Left renal cortex interstitium (tissue), 4 donors: Measurements from ENCODE around the gene DYNLRB1. TPM values are rescaled to one million over a fixed set of nuclear protein-coding genes. Genes with fewer than 3 reads are reported as not detected.

Experiments used
- DNase-seq, 4 donors: peaks; one replicate each; pipeline ENCODE4 v3.0.0-alpha.2; 2013; ENCODE audit warnings: low read depth in 4 of 4, low spot score in 2 of 4, missing footprints in 1 of 4
- polyA plus RNA-seq, 4 donors: library from polyadenylated mRNA; unstranded; fragments of 120-200 nt; gene quantifications; one replicate each; pipeline ENCODE4 v1.2.1, GENCODE V29; 2013; ENCODE audit not compliant: insufficient read length in 4 of 4

The DYNLRB1 gene
- polyA plus RNA-seq, 4 donors = 184 to 213 (median 198) TPM

GRCh38 chr20:34532320-34532719 is 16.1 kb downstream of the DYNLRB1 start:
- DNase-seq = no peak

DNA sequence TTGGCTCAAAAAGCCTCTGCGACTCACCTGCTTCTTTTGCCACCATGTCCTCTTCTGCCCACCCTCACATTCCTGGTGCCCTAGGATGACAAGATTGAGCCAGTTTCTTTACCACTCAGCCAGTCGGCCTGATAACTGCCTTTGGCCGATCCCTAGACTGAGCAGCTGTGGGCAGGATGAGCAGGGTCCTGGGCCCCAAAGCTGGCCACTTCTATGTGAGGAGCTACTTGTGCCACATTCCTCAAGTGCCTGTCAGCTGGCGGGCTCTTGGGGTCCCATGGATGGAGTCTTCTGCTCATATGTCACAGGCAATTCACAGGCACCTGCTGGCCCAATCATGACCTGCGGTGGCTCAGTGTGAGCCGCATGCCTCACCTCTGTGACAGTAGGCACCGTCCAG is 16.5 kb downstream of the DYNLRB1 start:
- no peak for DNase-seq

DNA sequence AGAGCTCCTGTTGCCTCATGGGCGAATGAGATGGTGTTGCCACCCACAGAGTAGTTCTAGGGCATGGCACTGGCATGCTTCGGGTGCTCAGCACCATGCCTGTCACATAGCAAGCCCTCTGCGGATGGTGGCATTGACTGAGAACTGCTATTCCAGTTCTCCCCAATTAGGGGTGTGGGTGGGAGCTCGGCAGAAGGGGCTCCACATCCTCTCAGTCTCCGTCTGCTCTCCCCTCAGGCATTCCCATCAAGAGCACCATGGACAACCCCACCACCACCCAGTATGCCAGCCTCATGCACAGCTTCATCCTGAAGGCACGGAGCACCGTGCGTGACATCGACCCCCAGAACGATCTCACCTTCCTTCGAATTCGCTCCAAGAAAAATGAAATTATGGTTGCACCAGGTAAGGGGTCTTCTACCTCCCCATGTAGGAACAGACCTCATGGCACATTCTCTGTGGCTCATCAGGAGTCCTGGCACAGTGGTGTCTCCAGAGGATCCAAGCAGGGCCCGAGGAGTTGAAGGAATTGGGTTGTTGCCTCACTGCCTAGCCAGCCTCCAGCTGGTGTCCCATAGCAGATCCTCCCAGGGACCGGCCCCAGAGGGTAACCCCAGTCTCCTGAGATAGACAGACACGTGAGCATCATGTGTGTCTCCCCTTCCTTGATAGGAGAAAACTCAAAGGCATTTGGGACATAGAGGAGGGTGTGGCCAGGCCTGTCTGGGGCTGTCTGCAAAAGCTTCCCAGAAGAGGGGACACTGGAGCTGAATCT is 18.4 kb downstream of the DYNLRB1 start:
- DNase-seq = no peak

- no peak for DNase-seq
These were observed 19.1 kb downstream of the DYNLRB1 start for GRCh38 chr20:34535301-34535840.

DNA sequence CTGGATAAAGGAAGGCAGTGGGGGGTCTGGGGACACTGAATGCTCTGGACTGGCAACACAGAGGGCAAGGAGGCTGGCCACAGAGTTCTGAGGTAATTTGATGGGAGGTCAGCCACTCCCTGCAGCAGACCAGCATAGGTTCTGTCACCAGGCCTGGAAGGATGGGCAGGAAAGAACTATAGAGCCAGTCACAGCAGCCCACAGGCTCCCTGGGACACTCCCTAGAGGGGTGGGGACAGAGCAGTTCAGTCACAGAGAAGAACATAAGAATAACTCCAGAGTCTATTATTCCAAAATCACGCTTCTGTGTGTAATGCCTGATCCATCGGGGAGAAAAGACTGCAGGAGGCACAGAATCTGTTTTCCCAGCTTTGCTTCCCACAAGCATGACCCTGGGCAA is 19.6 kb downstream of the DYNLRB1 start:
- DNase-seq = no peak

- DNase-seq = no peak
These were observed 20.7 kb downstream of the DYNLRB1 start for GRCh38 chr20:34536798-34537394.

DNA sequence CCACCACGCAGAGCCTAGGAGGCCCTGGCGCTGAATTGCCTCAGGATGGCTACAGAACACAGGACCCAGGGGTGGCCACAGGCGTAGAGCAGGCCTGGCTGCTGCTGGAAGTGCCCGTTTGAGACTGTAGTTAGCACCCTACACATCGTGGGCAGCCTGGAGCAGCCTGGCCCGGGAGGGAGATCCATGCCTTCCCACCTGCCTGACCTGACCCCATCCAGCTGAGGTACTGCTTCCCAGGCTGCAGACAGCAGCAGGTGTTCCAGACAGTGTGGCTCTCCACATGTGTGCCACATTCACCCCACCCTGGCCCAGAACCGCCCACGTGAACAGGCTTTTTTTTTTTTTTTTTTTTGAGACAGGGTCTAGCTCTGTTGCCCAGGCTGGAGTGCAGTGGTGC is 21.4 kb downstream of the DYNLRB1 start:
- DNase-seq = no peak

- no peak for DNase-seq
These were observed 22.5 kb downstream of the DYNLRB1 start for GRCh38 chr20:34538671-34539123.

DNA sequence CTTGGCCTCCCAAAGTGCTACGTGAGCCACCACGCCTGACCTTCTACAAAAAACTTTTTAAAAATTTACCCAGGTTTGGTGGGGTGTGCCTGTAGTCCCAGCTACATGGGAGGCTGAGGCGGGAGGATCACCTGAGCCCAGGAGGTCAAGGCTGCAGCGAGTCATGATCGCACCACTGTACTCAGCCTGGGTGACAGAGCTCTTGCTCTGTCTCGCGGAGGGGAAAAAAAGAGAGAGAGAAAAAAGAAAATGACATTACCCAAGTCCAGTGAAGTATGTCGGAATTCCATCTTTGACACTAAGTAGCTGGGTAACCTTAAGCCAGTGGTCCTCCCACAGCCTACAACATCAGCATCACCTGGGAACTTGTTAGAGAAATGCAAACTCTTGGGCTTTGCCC is 23.5 kb downstream of the DYNLRB1 start:
- DNase-seq = no peak

GRCh38 chr20:34540596-34541263 is 24.5 kb downstream of the DYNLRB1 start:
- no peak for DNase-seq

- no peak for DNase-seq
These were observed 25.2 kb downstream of the DYNLRB1 start for GRCh38 chr20:34541264-34541901.

DNA sequence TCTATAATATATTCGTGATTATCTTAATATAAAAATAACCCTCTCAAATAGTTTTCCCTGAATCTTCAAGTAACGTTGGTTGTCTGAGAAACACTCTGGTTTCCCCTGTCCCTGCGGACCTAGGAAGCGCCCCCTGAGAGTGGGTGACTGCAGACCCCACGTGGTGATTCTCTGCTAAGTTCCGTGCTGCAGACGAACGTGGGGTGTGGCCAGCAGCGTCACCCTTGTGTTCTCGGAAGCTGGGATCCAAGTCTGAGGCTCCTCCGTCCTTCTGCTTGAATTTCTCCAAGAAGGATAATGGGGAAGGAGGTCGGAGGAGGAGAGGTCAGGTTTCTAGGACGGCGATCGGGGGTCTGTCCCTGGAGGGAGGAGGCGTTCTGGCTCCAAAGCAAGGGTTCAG is 25.7 kb downstream of the DYNLRB1 start:
- no peak for DNase-seq

GRCh38 chr20:34542439-34542838 is 26.2 kb downstream of the DYNLRB1 start:
- no peak for DNase-seq

GRCh38 chr20:34543463-34544056 is 27.3 kb downstream of the DYNLRB1 start:
- no peak for DNase-seq

GRCh38 chr20:34544109-34544796 is 28.0 kb downstream of the DYNLRB1 start:
- no peak for DNase-seq

GRCh38 chr20:34546751-34547181 is 30.5 kb downstream of the DYNLRB1 start:
- no peak for DNase-seq

DNA sequence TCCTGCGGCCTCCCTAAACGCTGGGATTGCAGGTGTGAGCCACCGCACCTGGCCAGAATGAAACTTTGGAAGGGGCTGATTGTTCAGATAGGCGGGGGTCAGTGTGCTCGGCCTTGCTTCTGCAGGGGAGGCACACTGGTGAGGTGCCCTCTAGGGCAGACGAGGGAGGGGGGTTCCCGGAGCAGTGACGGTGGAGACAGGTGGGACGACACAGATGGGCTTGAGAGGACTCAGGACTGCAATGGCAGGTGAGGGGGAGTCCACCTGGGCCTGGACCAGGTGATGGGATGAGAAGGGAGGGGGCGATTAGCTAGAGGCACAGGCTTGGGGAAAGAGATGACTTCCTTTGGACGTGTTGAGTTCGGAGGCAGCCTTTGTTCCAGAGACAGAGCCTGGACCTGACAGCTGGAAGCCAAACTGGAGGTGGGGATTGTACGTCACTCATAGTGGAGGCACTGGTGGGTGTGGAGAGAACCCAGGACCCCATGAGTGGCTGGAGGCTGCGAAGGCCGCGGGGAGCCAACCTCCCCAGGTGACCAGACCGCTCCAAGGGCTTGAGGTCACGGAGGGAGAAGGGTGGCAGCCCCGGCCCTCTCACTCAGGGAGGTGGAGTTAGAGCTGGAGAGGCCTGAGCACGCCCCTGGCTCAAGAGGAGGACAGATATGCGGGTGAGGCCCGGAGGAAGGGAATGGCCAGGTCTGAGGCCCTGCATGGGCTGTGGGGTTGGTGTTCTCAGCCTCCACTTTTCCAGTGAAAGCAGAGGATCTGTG is 31.8 kb downstream of the DYNLRB1 start:
- DNase-seq = no peak

- DNase-seq = peak in 1 of 4 donors; percentile 53
These were observed 33.2 kb downstream of the DYNLRB1 start for GRCh38 chr20:34549291-34549928.

DNA sequence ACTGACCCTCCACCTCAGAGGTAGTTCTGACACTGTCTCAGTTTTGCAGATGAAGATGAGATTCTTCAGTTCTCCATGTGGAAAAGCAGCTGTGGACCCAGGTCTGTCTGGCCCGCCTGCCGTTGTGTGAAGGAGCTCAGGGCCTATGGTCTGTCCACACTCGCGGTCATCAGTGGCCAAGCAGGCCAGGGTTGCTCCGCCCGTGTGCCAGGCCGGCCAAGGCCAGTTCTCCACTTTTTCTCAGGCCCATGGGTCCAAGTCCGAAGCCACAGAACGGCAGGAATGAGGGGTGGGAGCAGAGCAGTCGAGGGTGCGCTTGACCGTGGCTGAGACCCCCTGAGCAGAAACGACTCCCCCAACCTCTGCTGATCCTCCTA is 33.7 kb downstream of the DYNLRB1 start:
- no peak for DNase-seq
